K562 (cell line): ENCODE measurements around the gene CHAF1A. TPM values are rescaled to one million over a fixed set of nuclear protein-coding genes. Genes with fewer than 3 reads are reported as not detected.

Experiments used
- ATAC-seq: fragments of 200-7000 bp; cut with Tn5 transposase; 3 replicates; pipeline ENCODE4 v1.9.1; 2020; ENCODE audit warnings: moderate library complexity
- BruUV-seq: library from RNA; stranded (reverse); fragments of 400-500 nt; replicated peaks from 2 replicates; lab custom pipeline; 2021; lab: Mats Ljungman, UMichigan
- CTCF ChIA-PET: fragments of 300-600 bp; formaldehyde crosslinking; extraction: SDS; loops from one replicate; lab custom pipeline; 2021; ENCODE audit warnings: low intra/inter-chr PET ratio; lab: Yijun Ruan, JAX
- POLR2A ChIA-PET: fragments of 300-600, 350-650 bp; sonication (Branson Sonifier 250); formaldehyde crosslinking; extraction: SDS; loops from one replicate; lab custom pipeline; 2021; ENCODE audit warnings: antibody characterized with exemption, inconsistent platforms; lab: Yijun Ruan, JAX
- DNase-seq, 4 experiments: peaks; one replicate each; pipeline versions ENCODE4 v3.0.0 to v3.0.0-alpha.2; 2011 to 2018; ENCODE audit warnings: low spot score in 3 of 4, mixed read lengths in 3 of 4; ENCODE audit errors: extremely low read depth in 1 of 4
- FAIRE-seq: peaks from 2 replicates; lab custom pipeline; 2011; peaks lifted over from hg19 to GRCh38; lab: Jason Lieb, UNC
- H2AFZ ChIP-seq: 2 replicates; pipeline ENCODE4 v1.6.0; 2011; ENCODE audit warnings: low read depth, low read length, control low read depth, inconsistent platforms
- H3K27ac ChIP-seq: fragments of 200-600 bp; 3 replicates; pipeline ENCODE4 v1.8.0; 2011; ENCODE audit warnings: low read depth, mild to moderate bottlenecking, control low read depth, inconsistent platforms, low read length, moderate library complexity, mixed read lengths; ENCODE audit errors: extremely low read depth
- H3K27me3 ChIP-seq, 2 experiments: fragments of 300-600 bp in 1 of 2; 2 replicates in 1 of 2; 3 replicates in 1 of 2; pipeline versions ENCODE4 v1.6.0 to v1.8.0; 2011; ENCODE audit warnings: inconsistent platforms in 2 of 2, low read length in 2 of 2, mild to moderate bottlenecking in 1 of 2, mixed read lengths in 1 of 2, moderate library complexity in 1 of 2; ENCODE audit not compliant: control insufficient read depth in 2 of 2, insufficient read depth in 2 of 2
- H3K36me3 ChIP-seq: fragments of 300-600 bp; 3 replicates; pipeline ENCODE4 v1.8.0; 2011; ENCODE audit warnings: mild to moderate bottlenecking, low read length, inconsistent platforms; ENCODE audit not compliant: control insufficient read depth, insufficient read depth
- H3K4me1 ChIP-seq, 2 experiments: fragments of 200-600 bp in 1 of 2; replicated peaks in 1 of 2; 2 replicates in 1 of 2; 3 replicates in 1 of 2; pipeline versions ENCODE4 v1.5.1 to v1.8.0; 2011; ENCODE audit warnings: inconsistent platforms in 2 of 2, low read length in 2 of 2, mild to moderate bottlenecking in 1 of 2, mixed read lengths in 1 of 2, moderate library complexity in 1 of 2; ENCODE audit not compliant: control insufficient read depth in 2 of 2, insufficient read depth in 2 of 2
- H3K4me2 ChIP-seq: 2 replicates; pipeline ENCODE4 v1.6.1; 2011; ENCODE audit warnings: low read length, control low read depth, inconsistent platforms, mixed read lengths; ENCODE audit not compliant: insufficient read depth
- H3K4me3 ChIP-seq: fragments of 200-600 bp; sonication (generic), shearing (Covaris generic); 2 replicates; pipeline ENCODE4 v1.5.1; 2016; ENCODE audit warnings: control low read depth, inconsistent platforms
- H3K79me2 ChIP-seq: fragments of 200-600 bp; 3 replicates; pipeline ENCODE4 v1.8.0; 2011; ENCODE audit warnings: low read length, inconsistent platforms; ENCODE audit not compliant: control insufficient read depth, insufficient read depth
- H3K9ac ChIP-seq, 2 experiments: 2 replicates each; pipeline versions ENCODE4 v1.6.0 to v1.6.1; 2011; ENCODE audit warnings: low read depth in 2 of 2, low read length in 2 of 2, control low read depth in 1 of 2, inconsistent platforms in 1 of 2, mild to moderate bottlenecking in 1 of 2, mixed read lengths in 1 of 2; ENCODE audit not compliant: insufficient read depth in 1 of 2
- H3K9me1 ChIP-seq: one replicate; pipeline ENCODE4 v1.6.0; 2011; ENCODE audit warnings: inconsistent platforms, mild to moderate bottlenecking, low read length, moderate library complexity; ENCODE audit not compliant: control insufficient read depth, insufficient read depth
- H3K9me3 ChIP-seq: replicated peaks from 2 replicates; pipeline ENCODE4 v1.5.1; 2011; ENCODE audit warnings: low read depth, low read length, inconsistent platforms; ENCODE audit not compliant: control insufficient read depth, insufficient read depth
- H4K20me1 ChIP-seq: replicated peaks from 2 replicates; pipeline ENCODE4 v1.6.1; 2011; ENCODE audit warnings: low read length, inconsistent platforms, mixed read lengths; ENCODE audit not compliant: control insufficient read depth, insufficient read depth
- POLR2G ChIP-seq: fragments of 200-400 bp; formaldehyde crosslinking; IDR thresholded peaks from 2 replicates; pipeline ENCODE4 v1.6.1; 2017; ENCODE audit warnings: low read depth, mild to moderate bottlenecking, antibody characterized with exemption, low read length, moderate library complexity
- RBFOX2 ChIP-seq: fragments of 200-400 bp; formaldehyde crosslinking; IDR thresholded peaks from 2 replicates; pipeline ENCODE4 v1.6.1; 2017; ENCODE audit warnings: low read depth, mild to moderate bottlenecking, low read length, moderate library complexity
- RBM22 ChIP-seq: fragments of 200-400 bp; formaldehyde crosslinking; IDR thresholded peaks from 2 replicates; pipeline ENCODE4 v1.6.1; 2018; ENCODE audit warnings: low read length, low read depth; ENCODE audit not compliant: poor library complexity, severe bottlenecking
- TFAM ChIP-seq: fragments of 250-450 bp; sonication (Bioruptor Pico); conservative IDR thresholded peaks from 2 replicates; pipeline ENCODE4 v1.5.0; 2021; ENCODE audit warnings: mild to moderate bottlenecking, moderate library complexity
- ZNF121 ChIP-seq: sonication (generic); formaldehyde crosslinking; conservative IDR thresholded peaks from 2 replicates; pipeline ENCODE4 v1.8.0; 2022; ENCODE audit warnings: missing genetic modification reagents
- WGBS: fragments of 100-300 bp; shearing (Covaris generic); methylation state at CpG from one replicate; pipeline ENCODE4 v1.1.6; 2016; ENCODE audit warnings: low coverage, mixed read lengths; ENCODE audit not compliant: insufficient coverage; ENCODE audit errors: missing lambda C conversion rate; 5-methylcytosine and 5-hydroxymethylcytosine counted together
- in situ Hi-C: fragments of 300-500 bp; cut with MboI; formaldehyde crosslinking; loops from 4 replicates; pipeline ENCODE4 v1.15.0; 2018; ENCODE audit warnings: inconsistent platforms, mixed read lengths
- intact Hi-C: fragments of 100-400 bp; cut with micrococcal nuclease; formaldehyde crosslinking; loops from 2 replicates; pipeline ENCODE4 v1.14.2; 2022
- polyA plus RNA-seq, 8 experiments: library from polyadenylated mRNA; depleted of rRNA in 4 of 8; stranded (reverse) in 5 of 8; unstranded in 3 of 8; fragments of >200 nt; fragmentation: Nextera tagmentation in 2 of 8; fragmentation: Illumina TruSeq in 1 of 8; extraction: Ambion mirVana in 2 of 8; extraction: Trizol in 1 of 8; gene quantifications; 2 replicates each; pipeline versions ENCODE4 v1.2.1 to v1.2.3, GENCODE V29; 2011 to 2014; ENCODE audit warnings: inconsistent platforms in 1 of 8, missing spikeins in 1 of 8
- total RNA-seq, 7 experiments: library from RNA; depleted of rRNA in 6 of 7; stranded (reverse); fragments of >200 nt in 6 of 7; fragmentation: Illumina TruSeq in 2 of 7; extraction: Trizol in 2 of 7; gene quantifications; 2 replicates each; pipeline versions ENCODE4 v1.2.1 to v1.2.3, GENCODE V29; 2011 to 2021; ENCODE audit warnings: low replicate concordance in 1 of 7

CHAF1A gene
- total and polyA plus RNA-seq, 9 of the 15 experiments (the other 6 are each of a cell fraction or from before 2014, with no cell fraction given) = 1.6 to 86.9 (median 45.2) TPM

GRCh38 chr19:4432918-4433506 lies 30.6 kb downstream of the CHAF1A start:
- Histone ChIP-seq H4K20me1 (no peaks in the 10 kb centered on the region), H3K9ac (no peak overlapping the region), H3K79me2 (peaks cover 2% of the 10 kb centered on the region; the same call in 1 of the 3 replicates)
- no peak for FAIRE-seq
- TF ChIP-seq RBFOX2 (peak; percentile 28; the same call in 1 of the 2 replicates), TFAM (no peak), ZNF121 (CRISPR knock-in tag) (no peak), RBM22 (peak; percentile 55), POLR2G (peak; percentile 59)
- TF ChIP-seq, all 486 proteins: peak for 3
- intact Hi-C loops (no loop called here), in situ Hi-C loops (no loop called here)
- no peak for ATAC-seq
- POLR2A ChIA-PET = interaction anchor here (0.7 kb wide), 1 partner anchor 11 kb away, joined by 3 read pairs; no protein-coding TSS in a partner anchor
- Histone ChIP-seq H3K36me3 (peaks cover 92% of the 10 kb centered on the region; the same call in 2 of the 3 replicates), H3K9me3 (no peaks in the 10 kb centered on the region), H3K4me2 (no peak overlapping the region), H3K27ac (no peak overlapping the region), H2AFZ (no peak overlapping the region), H3K4me1 (peaks cover 0 to 2% of the 10 kb centered on the region in 2 experiments; a peak in 1 of 5 replicates), H3K9me1 (peaks cover 4% of the 10 kb centered on the region), H3K27me3 (no peaks in the 10 kb centered on the region), H3K4me3 (no peak overlapping the region)
- no TSS peak for BruUV-seq
- CTCF ChIA-PET = no interaction called here
- 93% methylated on average over 18 of the region's 28 CpGs for WGBS
- no peak for DNase-seq
